HG03196 (cell line): ENCODE measurements around the gene OTOP2.

Experiments used
- ATAC-seq: cut with Tn5 transposase; IDR thresholded peaks from one replicate; pipeline ENCODE4 v1.9.1; 2021; ENCODE audit not compliant: unreplicated experiment

The OTOP2 gene

DNA sequence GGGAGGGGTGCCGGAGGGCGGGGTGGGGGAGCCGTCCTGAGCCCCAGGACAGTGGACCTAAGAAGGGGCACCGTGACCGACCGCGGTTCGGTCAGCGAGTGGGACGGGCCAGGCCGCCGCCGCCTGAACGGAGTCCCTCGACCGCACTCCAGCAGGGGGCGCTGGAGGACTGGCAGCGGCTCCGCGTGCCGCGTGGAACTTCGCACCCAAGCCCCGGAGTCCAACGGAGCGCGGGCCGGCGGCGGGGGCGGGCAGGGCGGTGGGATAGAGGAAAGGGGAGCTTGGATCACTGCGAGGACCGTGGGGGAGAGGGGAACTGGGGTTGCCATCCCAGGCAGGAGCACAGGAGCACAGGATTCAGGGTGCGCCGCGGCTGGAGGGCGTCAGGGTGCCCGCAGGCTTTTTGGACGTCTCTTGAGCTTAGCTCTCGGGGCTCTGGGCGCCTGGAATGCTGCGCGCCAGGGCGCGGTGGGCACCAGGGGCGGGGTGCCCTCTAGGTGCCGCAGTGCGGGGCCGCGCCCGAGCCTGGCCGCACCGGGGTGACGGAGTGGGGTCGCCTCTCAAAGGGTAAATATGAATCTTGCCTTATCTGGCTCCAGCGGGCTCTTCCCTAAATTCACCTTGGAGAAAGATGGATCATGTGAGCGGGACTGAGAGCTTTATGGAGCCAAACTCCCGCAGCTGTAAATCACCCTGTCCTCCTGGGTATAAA is 379 bp upstream of the OTOP2 start:
- no peak for ATAC-seq

DNA sequence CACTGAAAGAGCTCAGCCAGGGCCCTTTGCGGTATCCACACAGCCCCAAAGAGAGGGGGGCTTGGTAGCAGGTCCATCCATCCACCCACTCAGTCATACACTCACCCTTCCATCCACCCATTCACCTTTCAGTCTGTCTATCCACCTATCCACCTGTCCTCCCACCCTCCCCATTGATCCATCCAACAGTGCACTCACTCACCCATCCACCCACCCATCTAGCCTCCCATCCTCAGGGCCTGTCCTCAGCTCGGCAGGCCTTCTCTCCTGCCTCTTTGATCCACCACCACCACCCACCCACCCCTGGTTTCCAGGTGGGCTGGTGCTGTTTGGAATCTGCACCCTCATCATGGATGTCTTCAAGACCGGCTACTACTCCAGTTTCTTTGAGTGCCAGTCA is 1.2 kb downstream of the OTOP2 start:
- ATAC-seq = no peak

DNA sequence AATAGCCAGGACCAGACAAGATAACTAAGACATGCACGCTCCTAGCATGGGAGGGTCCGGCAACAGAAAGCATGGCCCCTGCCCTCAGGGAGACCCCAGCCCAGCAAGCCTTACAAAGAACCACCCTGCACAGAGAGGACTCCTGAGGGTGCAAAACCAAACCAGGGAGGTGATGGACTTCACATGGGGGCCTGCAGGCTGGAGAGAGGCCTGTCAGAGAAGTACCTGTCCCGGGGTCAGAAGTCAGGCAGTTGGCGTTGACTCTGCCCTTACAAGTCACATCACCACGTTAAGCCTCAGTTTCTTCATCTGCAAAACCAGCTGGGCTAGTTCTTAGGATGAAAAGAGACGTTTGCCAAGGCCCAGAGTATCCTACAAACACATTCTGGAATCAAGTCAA is 4.7 kb downstream of the OTOP2 start:
- no peak for ATAC-seq

DNA sequence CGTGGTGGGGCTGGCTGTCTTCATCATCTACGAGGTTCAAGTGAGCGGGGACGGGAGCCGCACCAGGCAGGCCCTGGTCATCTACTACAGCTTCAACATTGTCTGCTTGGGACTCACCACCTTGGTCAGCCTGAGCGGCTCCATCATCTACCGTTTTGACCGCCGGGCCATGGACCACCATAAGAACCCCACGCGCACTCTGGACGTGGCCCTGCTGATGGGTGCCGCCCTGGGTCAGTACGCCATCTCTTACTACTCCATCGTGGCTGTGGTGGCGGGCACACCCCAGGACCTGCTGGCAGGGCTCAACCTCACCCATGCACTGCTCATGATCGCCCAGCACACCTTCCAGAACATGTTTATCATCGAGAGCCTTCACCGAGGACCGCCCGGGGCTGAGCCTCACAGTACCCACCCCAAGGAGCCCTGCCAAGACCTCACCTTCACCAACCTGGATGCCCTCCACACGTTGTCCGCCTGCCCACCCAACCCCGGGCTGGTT is 6.5 kb downstream of the OTOP2 start:
- ATAC-seq = no peak

DNA sequence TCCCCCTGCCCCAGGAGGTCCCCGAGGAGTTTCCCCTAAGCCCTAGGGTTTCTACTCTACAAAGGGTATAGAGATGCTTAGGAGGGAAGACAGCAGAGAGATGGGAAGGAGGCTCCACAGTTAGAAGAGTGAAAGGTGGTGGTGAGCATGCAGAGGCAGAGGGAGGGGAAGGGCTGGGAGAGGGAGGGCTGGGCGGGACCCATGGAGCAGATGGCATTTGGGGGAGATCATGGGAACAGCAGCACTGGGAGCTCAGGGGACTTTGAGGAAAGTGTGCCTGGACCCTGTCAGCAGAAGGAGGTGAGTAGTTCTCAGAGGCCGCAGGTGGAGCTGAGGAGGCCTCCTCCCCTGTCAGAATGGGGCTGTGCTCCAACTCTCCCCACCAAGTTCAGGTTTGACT is 11.0 kb downstream of the OTOP2 start:
- ATAC-seq = no peak

DNA sequence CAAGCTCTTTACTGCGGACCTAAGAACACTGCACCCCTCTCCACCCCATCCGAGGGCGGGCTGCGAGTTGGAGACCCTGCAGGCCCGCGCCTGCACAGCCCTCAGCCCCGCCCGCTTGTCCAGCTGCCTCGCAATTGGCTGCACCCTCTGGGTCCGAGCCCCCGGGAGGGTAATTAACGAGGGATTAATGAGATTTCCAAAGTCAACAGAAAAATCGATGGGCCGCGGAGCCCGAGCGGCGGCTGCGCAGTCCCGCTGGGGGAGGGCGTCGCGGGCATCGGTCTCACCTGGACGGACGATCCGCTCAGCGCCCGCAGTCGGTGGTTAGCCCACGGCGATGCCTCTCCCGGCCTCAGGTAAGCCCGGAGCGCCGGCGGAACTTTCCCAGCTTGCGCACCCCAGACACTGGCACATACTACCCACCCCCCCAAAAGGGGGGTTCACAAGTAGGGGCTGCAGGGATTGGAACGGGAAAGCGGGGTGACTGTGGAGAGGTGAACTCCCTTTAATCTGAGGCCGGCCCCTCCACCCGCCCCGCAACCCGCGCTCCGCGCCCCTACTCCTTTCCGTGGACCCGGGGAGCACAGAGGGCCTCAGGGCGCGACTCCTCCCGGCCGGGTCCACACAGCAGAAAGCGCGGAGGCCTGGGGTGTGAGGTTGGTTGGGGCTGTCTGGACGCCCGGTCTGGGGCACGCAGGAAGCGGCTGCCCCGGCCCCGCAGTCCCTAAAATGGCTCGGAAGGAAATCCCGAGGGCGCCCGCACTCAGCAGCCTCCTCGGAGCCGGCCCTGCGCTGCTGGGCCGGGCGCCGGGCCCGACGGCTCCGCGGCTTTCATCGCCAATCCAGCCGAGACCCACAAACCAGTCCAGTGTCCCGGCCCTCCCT is 11.8 kb downstream of the OTOP2 start, which contains the start of gene OTOP3:
Gene OTOP3, plus strand, starts transcription at position 314 of the 885 bp plus-strand sequence. Its CDS starts 24 bp downstream, at position 338.
- ATAC-seq = no peak

DNA sequence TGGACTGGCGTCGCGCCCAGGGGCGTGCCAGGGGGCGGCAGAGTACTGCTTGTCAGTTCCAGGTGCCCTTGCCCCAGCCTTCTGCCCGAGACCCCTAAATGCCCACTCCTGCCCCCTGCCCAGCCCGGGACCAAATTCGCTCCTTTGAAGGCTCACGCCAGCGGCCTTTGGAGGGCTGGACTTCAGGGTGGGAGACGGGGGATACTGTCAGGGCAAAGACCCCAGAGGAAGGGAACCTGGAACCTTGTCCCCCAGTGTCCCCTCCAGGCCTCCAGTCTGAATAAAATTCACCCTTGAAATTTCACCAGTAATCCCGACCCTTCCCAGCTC is 12.4 kb downstream of the OTOP2 start:
- no peak for ATAC-seq

DNA sequence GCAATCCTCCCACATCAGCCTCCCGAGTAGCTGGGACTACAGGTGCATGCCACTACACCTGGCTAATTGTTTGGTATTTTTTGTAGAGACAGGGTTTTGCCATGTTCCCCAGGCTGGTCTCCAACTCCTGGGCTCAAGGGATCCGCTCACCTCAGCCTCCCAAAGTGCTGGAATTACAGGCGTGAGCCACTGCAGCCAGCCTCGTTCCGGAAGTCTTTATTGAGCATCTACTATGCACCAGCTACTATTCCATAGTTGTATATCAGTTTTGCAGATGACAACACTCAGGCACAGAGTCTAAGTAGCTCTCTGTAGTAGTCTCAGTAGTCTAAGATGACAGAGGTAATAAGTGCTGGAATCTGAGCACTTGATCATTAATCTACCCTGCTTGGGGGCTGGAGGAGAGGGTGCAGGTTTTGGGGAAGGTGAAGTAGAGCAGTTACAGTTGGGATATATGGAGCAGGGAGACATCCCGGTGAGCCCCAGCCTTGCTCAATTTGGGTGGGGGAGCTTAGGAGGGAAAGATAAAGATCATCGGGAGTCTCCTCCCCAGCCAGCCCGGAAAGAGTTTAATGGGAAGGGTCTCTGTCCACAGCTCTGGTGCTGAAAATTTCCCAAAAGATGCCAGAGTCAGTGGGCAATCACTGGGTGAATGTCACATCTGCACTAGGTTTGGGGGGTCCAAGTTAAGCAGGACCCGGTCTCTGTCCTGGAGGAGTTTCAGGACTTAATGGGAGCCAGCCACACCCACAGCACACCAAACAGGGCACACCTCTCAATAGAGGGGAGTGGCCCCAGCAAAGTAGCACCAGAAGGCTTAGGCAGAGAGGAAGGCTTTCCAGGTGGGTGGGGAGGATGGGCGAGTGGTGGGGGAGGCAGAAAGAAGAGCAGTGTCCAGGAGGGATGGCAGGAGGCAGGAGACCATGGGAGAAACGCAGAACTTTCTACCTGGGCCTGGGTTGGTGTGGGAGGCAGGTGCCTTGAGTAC is 13.3 kb downstream of the OTOP2 start:
- ATAC-seq = no peak

DNA sequence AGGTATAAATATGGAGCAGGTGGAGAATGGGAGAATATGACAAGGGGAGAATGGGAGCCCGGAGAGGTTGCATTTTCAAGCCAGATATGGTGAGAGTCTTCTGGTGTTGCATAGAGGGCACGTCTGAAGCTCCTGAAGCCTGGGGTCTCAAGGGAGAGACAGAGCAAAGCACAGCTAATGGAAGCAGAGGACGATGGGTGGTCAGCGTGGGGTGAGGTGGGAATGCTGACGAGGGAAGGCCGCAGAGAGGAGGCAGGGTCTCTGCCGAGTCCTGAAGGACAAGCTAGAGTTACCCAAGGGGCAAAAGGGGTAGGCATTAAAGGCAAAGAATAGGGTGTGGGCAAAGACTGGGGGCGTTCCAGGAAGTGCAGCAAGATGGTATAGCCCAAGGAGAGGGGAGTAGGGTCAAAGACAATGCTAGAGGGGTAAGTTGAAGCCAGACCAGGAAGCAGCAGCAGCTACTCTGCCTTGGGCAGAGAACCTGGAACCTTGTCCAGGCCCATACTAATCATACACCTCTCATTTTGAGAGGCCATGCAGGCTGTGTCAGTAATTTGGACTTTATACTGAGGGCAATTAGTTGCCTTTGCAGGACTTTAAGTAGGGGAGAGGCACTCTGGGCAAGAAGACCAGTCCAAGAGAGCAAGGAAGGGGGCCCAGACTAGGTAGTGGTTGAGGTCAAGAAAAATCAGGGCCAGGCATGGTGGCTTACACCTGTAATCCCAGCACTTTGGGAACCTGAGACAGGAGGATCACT is 14.3 kb downstream of the OTOP2 start:
- ATAC-seq = no peak

DNA sequence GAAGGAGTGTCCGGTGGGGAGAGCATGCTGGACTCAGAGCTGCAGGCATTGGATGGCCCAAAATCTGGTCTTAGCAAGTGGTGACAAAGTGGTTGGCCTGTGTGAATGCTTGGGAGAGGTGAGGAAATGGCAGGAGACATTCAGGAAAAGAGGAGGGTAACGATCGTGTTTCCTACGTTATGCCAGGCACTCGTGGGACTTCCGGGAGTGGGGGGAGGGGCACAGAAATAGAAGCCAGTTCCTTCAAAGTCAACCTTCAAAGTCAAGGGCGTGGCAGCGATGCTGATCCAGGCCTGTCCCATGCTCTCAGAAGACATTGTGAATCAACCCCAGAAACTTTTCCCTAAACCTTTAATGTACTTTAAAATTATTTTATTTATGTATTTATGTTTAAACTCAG is 15.5 kb downstream of the OTOP2 start:
- ATAC-seq = no peak

DNA sequence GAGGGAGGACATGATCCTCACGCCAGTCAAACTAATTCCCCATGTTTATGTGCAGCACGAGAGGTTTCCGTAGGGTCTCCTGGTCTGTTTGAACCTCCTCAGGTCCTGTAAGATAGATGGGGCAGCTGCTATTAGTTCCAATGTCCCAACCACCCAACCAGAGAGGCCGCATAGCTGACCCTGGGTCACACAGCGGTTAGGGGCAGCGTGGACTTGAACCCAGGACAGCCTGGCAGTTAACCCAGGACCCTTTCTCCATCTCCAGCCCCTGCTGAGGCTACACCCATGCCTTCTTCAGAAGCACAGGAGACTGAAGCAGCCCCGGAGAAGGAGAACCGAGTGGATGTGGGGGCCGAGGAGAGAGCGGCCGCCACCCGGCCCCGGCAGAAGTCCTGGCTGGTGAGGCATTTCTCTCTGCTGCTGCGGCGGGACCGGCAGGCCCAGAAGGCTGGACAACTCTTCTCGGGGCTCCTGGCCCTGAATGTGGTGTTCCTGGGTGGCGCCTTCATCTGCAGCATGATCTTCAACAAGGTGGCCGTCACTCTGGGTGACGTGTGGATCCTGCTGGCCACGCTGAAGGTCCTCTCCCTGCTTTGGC is 17.2 kb downstream of the OTOP2 start:
- ATAC-seq = no peak

DNA sequence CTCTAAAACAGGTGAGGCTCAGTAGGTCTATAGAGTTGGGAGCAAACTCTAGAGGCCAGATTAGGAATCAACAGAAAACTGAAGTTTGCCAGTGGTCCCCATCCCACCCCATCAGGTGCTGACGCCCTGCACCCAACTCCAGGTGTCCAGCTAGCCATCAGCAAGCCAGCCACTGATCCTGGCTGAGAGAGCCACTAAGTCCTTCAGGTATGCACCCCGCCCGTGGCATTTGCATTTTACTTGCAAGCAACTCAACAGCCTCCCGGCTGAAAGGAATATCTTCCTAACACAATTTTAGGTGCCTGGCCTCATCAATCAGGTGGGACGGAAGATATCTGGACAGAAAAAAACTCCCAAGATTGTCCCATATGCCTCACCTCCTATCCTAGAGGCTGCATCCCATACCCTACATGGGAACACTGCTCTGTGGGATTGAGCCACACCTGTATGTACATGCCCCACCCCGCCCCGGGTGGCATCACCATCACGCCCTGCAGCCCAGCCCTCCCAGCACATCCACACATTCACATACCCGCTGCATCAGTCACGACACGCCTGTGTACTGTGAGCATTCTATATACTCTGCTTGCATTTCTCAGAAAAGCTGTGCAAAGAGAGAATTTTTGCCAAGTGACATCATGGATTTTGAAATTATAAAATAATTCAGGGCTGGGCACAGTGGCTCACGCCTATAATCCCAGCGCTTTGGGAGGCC is 19.9 kb downstream of the OTOP2 start:
- ATAC-seq = no peak

DNA sequence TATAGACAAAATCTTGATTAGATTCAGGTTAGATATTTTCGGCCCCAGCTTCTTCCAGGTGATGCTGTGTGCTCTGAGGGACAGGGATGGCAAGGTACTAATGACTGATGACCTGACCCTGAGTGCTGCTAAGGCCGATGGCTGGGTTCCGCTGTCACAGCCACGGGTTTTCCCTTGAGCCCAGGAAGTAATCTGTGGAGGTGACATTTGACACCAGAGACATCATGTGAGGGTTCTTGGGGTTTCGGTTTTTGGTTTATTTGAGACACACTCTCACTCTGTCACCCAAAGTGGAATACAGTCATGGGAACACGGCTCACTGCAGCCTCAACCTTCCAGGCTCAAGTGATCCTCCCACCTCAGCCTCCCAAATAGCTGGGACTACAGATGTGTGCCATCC is 21.5 kb downstream of the OTOP2 start:
- no peak for ATAC-seq

DNA sequence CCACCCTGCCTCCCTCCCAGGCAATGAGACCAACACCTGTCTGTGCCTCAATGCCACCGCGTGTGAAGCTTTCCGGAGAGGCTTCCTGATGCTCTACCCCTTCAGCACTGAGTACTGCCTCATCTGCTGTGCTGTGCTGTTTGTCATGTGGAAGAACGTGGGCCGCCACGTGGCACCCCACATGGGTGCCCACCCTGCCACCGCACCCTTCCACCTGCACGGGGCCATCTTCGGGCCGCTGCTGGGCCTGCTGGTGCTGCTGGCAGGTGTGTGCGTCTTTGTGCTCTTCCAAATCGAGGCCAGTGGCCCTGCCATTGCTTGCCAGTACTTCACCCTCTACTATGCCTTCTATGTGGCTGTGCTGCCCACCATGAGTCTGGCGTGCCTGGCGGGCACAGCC is 22.6 kb downstream of the OTOP2 start:
- no peak for ATAC-seq

DNA sequence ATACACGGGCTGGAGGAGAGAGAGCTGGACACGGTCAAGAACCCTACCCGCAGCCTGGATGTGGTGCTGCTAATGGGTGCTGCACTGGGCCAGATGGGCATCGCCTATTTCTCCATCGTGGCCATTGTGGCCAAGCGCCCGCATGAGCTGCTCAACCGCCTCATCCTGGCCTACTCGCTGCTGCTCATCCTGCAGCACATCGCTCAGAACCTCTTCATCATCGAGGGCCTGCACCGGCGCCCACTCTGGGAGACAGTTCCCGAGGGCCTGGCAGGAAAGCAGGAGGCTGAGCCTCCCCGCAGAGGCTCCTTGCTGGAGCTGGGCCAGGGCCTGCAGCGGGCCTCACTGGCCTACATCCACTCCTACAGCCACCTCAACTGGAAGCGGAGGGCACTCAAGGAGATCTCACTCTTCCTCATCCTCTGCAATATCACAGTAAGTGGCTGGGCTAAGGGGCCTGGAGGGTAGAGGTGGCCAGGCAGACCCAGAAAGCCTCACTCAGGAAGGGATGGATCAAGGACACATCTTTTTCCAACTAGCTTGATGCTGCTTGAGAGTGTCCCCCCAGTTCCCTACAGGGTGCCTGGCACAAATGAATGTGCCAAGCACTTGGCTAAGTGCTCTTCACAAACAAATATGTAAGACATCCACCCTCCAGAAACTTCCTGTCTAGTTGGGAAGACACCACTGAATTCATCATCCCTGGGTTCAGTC is 23.1 kb downstream of the OTOP2 start:
- ATAC-seq = no peak

DNA sequence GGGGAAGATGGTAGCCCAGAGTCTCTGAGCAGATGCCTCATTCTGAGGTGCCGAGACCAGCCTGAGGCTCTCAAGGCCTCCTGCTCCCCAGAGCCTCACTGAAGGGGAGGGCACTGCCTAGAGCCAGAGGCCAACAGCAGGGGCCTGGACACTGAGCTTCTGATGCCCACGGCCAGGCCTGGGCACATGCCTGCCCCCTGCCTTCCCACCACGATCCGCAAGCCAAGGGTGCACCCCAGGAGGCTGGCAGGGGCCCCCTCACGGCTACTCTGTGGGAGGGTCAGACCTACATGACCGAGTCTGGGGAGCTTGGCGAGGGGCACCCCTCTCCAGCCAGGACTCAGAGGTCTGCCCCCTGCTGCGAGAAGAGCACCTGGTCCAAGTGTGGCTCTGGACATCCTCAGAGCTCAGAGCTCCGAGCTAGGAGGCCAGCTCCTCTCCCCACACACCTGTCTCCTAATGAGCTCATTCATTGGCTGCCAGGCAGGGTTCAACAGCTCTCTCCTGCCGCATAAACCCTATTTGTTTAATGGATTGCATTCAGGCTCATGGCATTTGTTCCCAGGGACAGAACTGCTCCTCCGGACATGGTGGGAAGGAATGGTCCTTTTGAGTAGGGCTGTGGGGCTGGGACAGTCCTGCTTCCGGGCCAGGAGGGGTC is 25.5 kb downstream of the OTOP2 start:
- no peak for ATAC-seq

DNA sequence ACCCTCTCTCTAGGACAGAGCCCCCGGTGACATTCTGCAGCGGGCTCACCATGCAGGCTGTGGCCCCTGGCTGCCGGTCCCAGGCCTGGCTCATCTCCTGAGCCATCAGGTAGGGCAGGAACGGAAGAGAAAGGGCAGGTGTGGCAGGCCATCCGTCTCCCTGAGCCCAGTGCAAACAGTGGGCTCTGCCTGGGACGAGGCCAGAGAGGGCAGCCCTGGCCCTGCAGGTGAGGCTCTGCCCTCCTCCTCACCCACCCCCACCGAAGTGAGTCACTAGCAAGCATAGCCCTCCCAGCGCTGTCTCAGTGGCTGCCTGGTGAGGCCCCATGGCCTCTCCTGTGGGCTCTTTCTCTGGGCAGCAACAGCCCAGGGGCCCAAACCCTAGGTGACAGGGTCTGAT is 26.1 kb downstream of the OTOP2 start:
- ATAC-seq = no peak

DNA sequence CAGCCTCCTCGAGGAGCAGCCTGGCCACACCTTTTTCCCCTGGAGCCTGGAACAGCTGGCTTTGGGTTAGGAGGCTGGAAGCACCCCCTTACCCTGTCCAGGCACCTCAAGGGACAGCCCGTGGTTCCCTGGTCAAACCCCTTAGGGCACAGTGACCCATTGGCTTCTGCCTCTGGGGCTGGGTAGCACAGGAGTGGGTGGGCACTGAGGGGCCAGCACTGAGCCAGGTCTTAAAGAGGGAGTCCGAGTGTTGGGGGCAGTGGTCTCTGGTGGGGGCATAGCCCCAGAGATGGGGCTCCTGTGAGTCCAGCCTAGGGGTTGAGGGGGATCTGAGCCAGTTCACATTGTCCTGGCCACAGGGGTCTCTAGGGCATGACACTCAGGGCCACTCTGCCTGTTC is 27.0 kb downstream of the OTOP2 start:
- no peak for ATAC-seq
